GM12878 (cell line): Measurements from ENCODE around the gene PCSK6. TPM values are rescaled to one million over a fixed set of nuclear protein-coding genes. Genes with fewer than 3 reads are reported as not detected.

Source experiments
- ATAC-seq: fragments of 200-7000 bp; cut with Tn5 transposase; 3 replicates; pipeline ENCODE4 v1.9.1; 2020; ENCODE audit warnings: mild to moderate bottlenecking, moderate library complexity
- BruUV-seq: library from RNA; stranded (reverse); fragments of 400-500 nt; replicated peaks from 2 replicates; lab custom pipeline; 2021; lab: Mats Ljungman, UMichigan
- CTCF ChIA-PET: fragments of 300-600 bp; sonication (Branson Sonifier 250); formaldehyde crosslinking; extraction: SDS; loops from one replicate; lab custom pipeline; 2021; ENCODE audit warnings: inconsistent platforms; lab: Yijun Ruan, JAX
- POLR2A ChIA-PET: fragments of 350-600 bp; formaldehyde crosslinking; extraction: SDS; loops from one replicate; lab custom pipeline; 2021; ENCODE audit warnings: inconsistent platforms; lab: Charles Lee
- RAD21 ChIA-PET: fragments of 300-600 bp; sonication (Branson Sonifier 250); formaldehyde crosslinking; loops from one replicate; lab custom pipeline; 2023; ENCODE audit warnings: antibody characterized with exemption; ENCODE audit not compliant: unreplicated experiment; lab: Charles Lee
- SMC1A ChIA-PET: fragments of 300-600 bp; sonication (Branson Sonifier 250); formaldehyde crosslinking; loops from one replicate; lab custom pipeline; 2023; ENCODE audit not compliant: unreplicated experiment, uncharacterized antibody; lab: Charles Lee
- DNase-seq: peaks from one replicate; pipeline ENCODE4 v3.0.0-alpha.2; 2011; ENCODE audit warnings: low read depth, low spot score
- FAIRE-seq: peaks from 3 replicates; lab custom pipeline; 2011; peaks lifted over from hg19 to GRCh38; lab: Jason Lieb, UNC
- H2AFZ ChIP-seq: 2 replicates; pipeline ENCODE4 v1.6.0; 2011; ENCODE audit warnings: low read depth, low read length, control low read depth; ENCODE audit not compliant: control insufficient read depth
- H3K27ac ChIP-seq: 2 replicates; pipeline ENCODE4 v1.5.1; 2011; ENCODE audit warnings: control low read depth; ENCODE audit not compliant: control insufficient read depth, insufficient read depth
- H3K27me3 ChIP-seq, 2 experiments: replicated peaks in 1 of 2; 2 replicates each; pipeline versions ENCODE4 v1.6.0 to v1.6.1; 2011; ENCODE audit warnings: low read length in 1 of 2; ENCODE audit not compliant: control insufficient read depth in 2 of 2, insufficient read depth in 2 of 2
- H3K36me3 ChIP-seq, 2 experiments: 2 replicates each; pipeline ENCODE4 v1.5.1; 2011; ENCODE audit warnings: low read length in 1 of 2; ENCODE audit not compliant: control insufficient read depth in 2 of 2, insufficient read depth in 2 of 2
- H3K4me1 ChIP-seq: 2 replicates; pipeline ENCODE4 v1.6.1; 2011; ENCODE audit warnings: mild to moderate bottlenecking, low read length, moderate library complexity, mixed read lengths; ENCODE audit not compliant: control insufficient read depth, insufficient read depth
- H3K4me2 ChIP-seq: 2 replicates; pipeline ENCODE4 v1.6.0; 2011; ENCODE audit warnings: control low read depth; ENCODE audit not compliant: control insufficient read depth, insufficient read depth
- H3K4me3 ChIP-seq: fragments of 200-600 bp; sonication (generic); 2 replicates; pipeline ENCODE4 v1.5.1; 2016
- H3K79me2 ChIP-seq: 2 replicates; pipeline ENCODE4 v1.6.0; 2011; ENCODE audit warnings: low read length; ENCODE audit not compliant: control insufficient read depth, insufficient read depth
- H3K9ac ChIP-seq: 2 replicates; pipeline ENCODE4 v1.8.0; 2011; ENCODE audit warnings: low read length, control low read depth, mixed read lengths; ENCODE audit not compliant: control insufficient read depth, insufficient read depth
- H3K9me3 ChIP-seq: replicated peaks from 3 replicates; pipeline ENCODE4 v1.5.1; 2011; ENCODE audit warnings: mild to moderate bottlenecking, low read length; ENCODE audit not compliant: control insufficient read depth, insufficient read depth
- H4K20me1 ChIP-seq: 2 replicates; pipeline ENCODE4 v1.6.0; 2011; ENCODE audit not compliant: control insufficient read depth, insufficient read depth
- BCL3 ChIP-seq: IDR thresholded peaks from 2 replicates; pipeline ENCODE4 v1.6.1; 2011; ENCODE audit warnings: borderline replicate concordance, low read depth, mild to moderate bottlenecking, moderate library complexity, low read length; ENCODE audit not compliant: insufficient read depth, poor library complexity, severe bottlenecking
- BMI1 ChIP-seq: fragments of 450-650 bp; IDR thresholded peaks from 2 replicates; pipeline ENCODE4 v1.6.1; 2016; ENCODE audit warnings: mild to moderate bottlenecking, moderate library complexity, borderline replicate concordance
- CHD4 ChIP-seq: fragments of 200-600 bp; sonication (generic); IDR thresholded peaks from 2 replicates; pipeline ENCODE4 v1.6.1; 2016; ENCODE audit warnings: mild to moderate bottlenecking
- E2F4 ChIP-seq: IDR thresholded peaks from 2 replicates; pipeline ENCODE4 v1.6.1; 2012; ENCODE audit warnings: low read depth, low read length, improper control_type of control experiment
- HDGF ChIP-seq: fragments of 450-650 bp; IDR thresholded peaks from 2 replicates; pipeline ENCODE4 v1.6.1; 2016; ENCODE audit warnings: antibody characterized with exemption
- NFXL1 ChIP-seq: fragments of 450-650 bp; IDR thresholded peaks from 2 replicates; pipeline ENCODE4 v1.6.1; 2017; ENCODE audit warnings: antibody characterized with exemption, mild to moderate bottlenecking, borderline replicate concordance
- POU2F2 ChIP-seq: IDR thresholded peaks from 3 replicates; pipeline ENCODE4 v1.6.1; 2011; ENCODE audit warnings: low read depth, mild to moderate bottlenecking, low read length, borderline replicate concordance
- REST ChIP-seq: IDR thresholded peaks from 2 replicates; pipeline ENCODE4 v1.6.1; 2012; ENCODE audit warnings: mild to moderate bottlenecking, low read depth, low read length
- USF2 ChIP-seq: IDR thresholded peaks from 2 replicates; pipeline ENCODE4 v1.6.1; 2011; ENCODE audit warnings: low read depth, low read length, improper control_type of control experiment, borderline replicate concordance
- WGBS: methylation state at CpG from one replicate; pipeline ENCODE4 v1.1.6; 2016; ENCODE audit warnings: low lambda C conversion rate; ENCODE audit not compliant: insufficient replicate concordance, insufficient coverage; ENCODE audit errors: missing lambda C conversion rate; 5-methylcytosine and 5-hydroxymethylcytosine counted together
- in situ Hi-C: fragments of 300-500 bp; cut with MboI; formaldehyde crosslinking; loops from 9 replicates; pipeline ENCODE4 v1.14.3; 2018; ENCODE audit warnings: mixed read lengths
- intact Hi-C: fragments of 100-400 bp; cut with micrococcal nuclease; formaldehyde crosslinking; loops from one replicate; pipeline ENCODE4 v1.14.2; 2022; ENCODE audit not compliant: unreplicated experiment
- polyA plus RNA-seq, 11 experiments: library from polyadenylated mRNA; depleted of rRNA in 4 of 11; unstranded in 6 of 11; stranded (reverse) in 5 of 11; fragments of >200 nt; fragmentation: Nextera tagmentation in 4 of 11; fragmentation: Illumina TruSeq in 1 of 11; extraction: Ambion mirVana in 4 of 11; extraction: Trizol in 1 of 11; gene quantifications; 1 replicate in 1 of 11; 2 replicates in 10 of 11; pipeline versions ENCODE4 v1.2.1 to v1.2.3, GENCODE V29; 2011 to 2016; ENCODE audit warnings: inconsistent platforms in 2 of 11, missing spikeins in 2 of 11, low read depth in 1 of 11
- total RNA-seq, 4 experiments: library from RNA; depleted of rRNA in 3 of 4; stranded (reverse); fragments of >200 nt in 3 of 4; fragmentation: Illumina TruSeq in 1 of 4; extraction: Trizol in 1 of 4; gene quantifications; 2 replicates each; pipeline versions ENCODE4 v1.2.1 to v1.2.3, GENCODE V29; 2013 to 2021

PCSK6 gene
- total and polyA plus RNA-seq, 10 of the 15 experiments (the other 5 are each of a cell fraction or from before 2014, with no cell fraction given): 0.19 to 0.67 (median 0.25) TPM; not detected in 4

GRCh38 chr15:101526442-101526841, 36.9 kb upstream of the PCSK6 start:
- Histone ChIP-seq H4K20me1 (no peaks in the 10 kb centered on the region; the same call in 1 of the 2 replicates), H3K27me3 (peaks cover 0 to 9% of the 10 kb centered on the region in 2 experiments; a peak in 2 of 4 replicates), H3K4me3 (no peak overlapping the region), H3K79me2 (no peaks in the 10 kb centered on the region), H3K9me3 (no peaks in the 10 kb centered on the region), H3K4me1 (no peaks in the 10 kb centered on the region), H3K36me3 (no peaks in the 10 kb centered on the region), H3K4me2 (no peak overlapping the region), H3K27ac (no peak overlapping the region), H2AFZ (no peak overlapping the region), H3K9ac (no peak overlapping the region)
- CTCF ChIA-PET: no interaction called here
- SMC1A ChIA-PET: no interaction called here
- DNase-seq (no peak), FAIRE-seq (no peak), ATAC-seq (no peak)
- RAD21 ChIA-PET: no interaction called here
- intact Hi-C loops: no loop called here
- no TSS peak for BruUV-seq
- WGBS: 22% methylated on average over 13 of the region's 13 CpGs
- no peak for TF ChIP-seq CHD4
- in situ Hi-C loops: no loop called here
- POLR2A ChIA-PET: no interaction called here

GRCh38 chr15:101526021-101526420, 36.5 kb upstream of the PCSK6 start:
- ChIA-PET SMC1A (no interaction called here), RAD21 (no interaction called here), CTCF (no interaction called here), POLR2A (no interaction called here)
- no peak for TF ChIP-seq USF2
- TF ChIP-seq POU2F2: no peak
- TF ChIP-seq NFXL1: no peak
- TF ChIP-seq BMI1: no peak
- TF ChIP-seq BCL3: no peak
- no peak for TF ChIP-seq REST
- TF ChIP-seq HDGF: no peak
- TF ChIP-seq E2F4: no peak
- no peak overlapping the region for H3K4me3 ChIP-seq
- H3K79me2 ChIP-seq: no peaks in the 10 kb centered on the region
- BruUV-seq: no TSS peak
- FAIRE-seq (no peak), ATAC-seq (no peak), DNase-seq (no peak)
- no peak overlapping the region for H3K27ac ChIP-seq
- H3K9me3 ChIP-seq: no peaks in the 10 kb centered on the region
- WGBS: 29% methylated on average over 8 of the region's 8 CpGs
- no peaks in the 10 kb centered on the region; the same call in 1 of the 2 replicates for H4K20me1 ChIP-seq
- no peaks in the 10 kb centered on the region for H3K4me1 ChIP-seq
- H3K9ac ChIP-seq: no peak overlapping the region
- intact Hi-C loops (no loop called here), in situ Hi-C loops (no loop called here)
- no peaks in the 10 kb centered on the region for H3K36me3 ChIP-seq
- H3K27me3 ChIP-seq: peaks cover 0 to 9% of the 10 kb centered on the region in 2 experiments; a peak in 2 of 4 replicates
- no peak overlapping the region for H2AFZ ChIP-seq
- no peak overlapping the region for H3K4me2 ChIP-seq
